Measurements from ENCODE around the gene DSTYK. TPM values are rescaled to one million over a fixed set of nuclear protein-coding genes. Genes with fewer than 3 reads are reported as not detected.

DSTYK gene
- total RNA-seq, 2 donors from 2014 or later = 9.8 to 11.0 TPM

DNA sequence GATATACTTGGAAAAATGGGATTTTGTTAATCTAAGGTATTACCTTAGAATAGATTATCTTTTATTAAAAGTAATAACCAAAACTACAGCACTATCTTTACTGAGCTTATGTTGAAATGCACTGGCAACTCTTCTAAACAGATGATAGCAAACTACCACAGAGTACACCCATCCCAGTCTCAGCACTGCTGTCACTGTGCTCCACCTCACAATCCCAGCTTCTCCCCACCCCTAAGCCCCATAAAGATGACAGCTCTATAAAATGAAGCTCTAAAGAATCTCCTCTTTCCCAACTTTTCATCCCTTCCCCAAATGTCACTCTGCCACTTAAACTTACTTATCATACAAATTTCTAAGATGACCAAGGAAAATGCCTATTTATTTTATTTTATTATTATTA is 6.4 kb downstream of the DSTYK start:
- no peaks in the 10 kb centered on the region for H3K9me3 Mint-ChIP-seq
- Histone ChIP-seq H3K4me1 (ENCODE audit: control insufficient read depth, insufficient read depth, low read length) (no peaks in the 10 kb centered on the region), H3K36me3 (ENCODE audit: control insufficient read depth, insufficient read depth, low read length) (no peaks in the 10 kb centered on the region), H3K9ac (ENCODE audit: extremely low read depth, low read length, poor library complexity, severe bottlenecking) (no peak overlapping the region), H3K27ac (ENCODE audit: low read depth, low read length) (no peak overlapping the region), H3K4me3 (ENCODE audit: low read length) (no peak overlapping the region), H3K9me3 (ENCODE audit: control insufficient read depth, low read length) (no peaks in the 10 kb centered on the region), H3K27me3 (ENCODE audit: control insufficient read depth, insufficient read depth, low read length, poor library complexity, severe bottlenecking) (no peaks in the 10 kb centered on the region)
- H3K36me3 Mint-ChIP-seq (ENCODE audit: low read depth) = no peaks in the 10 kb centered on the region
- no peak overlapping the region for H3K27ac Mint-ChIP-seq
- no peaks in the 10 kb centered on the region for H3K27me3 Mint-ChIP-seq (ENCODE audit: insufficient read depth)
- DNase-seq = no peak
- H3K4me1 Mint-ChIP-seq = peaks cover 3% of the 10 kb centered on the region
- TF ChIP-seq CTCF (conservative IDR thresholded peaks at IDR 0.05) = no peak
- H3K4me3 Mint-ChIP-seq = no peak overlapping the region

- no peak overlapping the region for H3K4me3 ChIP-seq (ENCODE audit: low read length)
- H3K4me1 Mint-ChIP-seq = no peaks in the 10 kb centered on the region
- H3K4me1 ChIP-seq (ENCODE audit: control insufficient read depth, insufficient read depth, low read length) = no peaks in the 10 kb centered on the region
- no peaks in the 10 kb centered on the region for H3K27me3 Mint-ChIP-seq (ENCODE audit: insufficient read depth)
- no peaks in the 10 kb centered on the region for H3K36me3 Mint-ChIP-seq (ENCODE audit: low read depth)
- H3K9me3 Mint-ChIP-seq = no peaks in the 10 kb centered on the region
- H3K36me3 ChIP-seq (ENCODE audit: control insufficient read depth, insufficient read depth, low read length) = no peaks in the 10 kb centered on the region
- H3K27me3 ChIP-seq (ENCODE audit: control insufficient read depth, insufficient read depth, low read length, poor library complexity, severe bottlenecking) = no peaks in the 10 kb centered on the region
- TF ChIP-seq CTCF (conservative IDR thresholded peaks at IDR 0.05) = no peak
- no peak overlapping the region for H3K4me3 Mint-ChIP-seq
- H3K27ac ChIP-seq (ENCODE audit: low read depth, low read length) = no peak overlapping the region
- no peak overlapping the region for H3K9ac ChIP-seq (ENCODE audit: extremely low read depth, low read length, poor library complexity, severe bottlenecking)
- no peak overlapping the region for H3K27ac Mint-ChIP-seq
- no peak for DNase-seq
- no peaks in the 10 kb centered on the region for H3K9me3 ChIP-seq (ENCODE audit: control insufficient read depth, low read length)
Measured at GRCh38 chr1:205204552-205204951, 7.0 kb downstream of the DSTYK start.

GRCh38 chr1:205199931-205200299 is 11.6 kb downstream of the DSTYK start:
- no peak overlapping the region for H3K4me3 Mint-ChIP-seq
- WGBS, 2 experiments (ENCODE audit: insufficient coverage in 1 of 2, insufficient read length in 1 of 2) = 94% methylated on average over 4 to 7 of the region's 7 CpGs

More at GRCh38 chr1:205199931-205200299, 11.6 kb downstream of the DSTYK start:
- TF ChIP-seq CTCF (conservative IDR thresholded peaks at IDR 0.05) = no peak
- Histone ChIP-seq H3K27me3 (ENCODE audit: control insufficient read depth, insufficient read depth, low read length, poor library complexity, severe bottlenecking) (no peaks in the 10 kb centered on the region), H3K9ac (ENCODE audit: extremely low read depth, low read length, poor library complexity, severe bottlenecking) (no peak overlapping the region), H3K4me1 (ENCODE audit: control insufficient read depth, insufficient read depth, low read length) (no peaks in the 10 kb centered on the region), H3K27ac (ENCODE audit: low read depth, low read length) (no peak overlapping the region), H3K36me3 (ENCODE audit: control insufficient read depth, insufficient read depth, low read length) (no peaks in the 10 kb centered on the region), H3K4me3 (ENCODE audit: low read length) (no peak overlapping the region), H3K9me3 (ENCODE audit: control insufficient read depth, low read length) (no peaks in the 10 kb centered on the region)
- Mint-ChIP-seq H3K27me3 (ENCODE audit: insufficient read depth) (no peaks in the 10 kb centered on the region), H3K9me3 (no peaks in the 10 kb centered on the region), H3K4me1 (no peaks in the 10 kb centered on the region), H3K27ac (no peak overlapping the region), H3K36me3 (ENCODE audit: low read depth) (no peaks in the 10 kb centered on the region)
- DNase-seq = no peak

Data from endodermal cell (in vitro differentiated cells).